Measurements from ENCODE around the gene TRIM66.

TRIM66 gene, protein sequence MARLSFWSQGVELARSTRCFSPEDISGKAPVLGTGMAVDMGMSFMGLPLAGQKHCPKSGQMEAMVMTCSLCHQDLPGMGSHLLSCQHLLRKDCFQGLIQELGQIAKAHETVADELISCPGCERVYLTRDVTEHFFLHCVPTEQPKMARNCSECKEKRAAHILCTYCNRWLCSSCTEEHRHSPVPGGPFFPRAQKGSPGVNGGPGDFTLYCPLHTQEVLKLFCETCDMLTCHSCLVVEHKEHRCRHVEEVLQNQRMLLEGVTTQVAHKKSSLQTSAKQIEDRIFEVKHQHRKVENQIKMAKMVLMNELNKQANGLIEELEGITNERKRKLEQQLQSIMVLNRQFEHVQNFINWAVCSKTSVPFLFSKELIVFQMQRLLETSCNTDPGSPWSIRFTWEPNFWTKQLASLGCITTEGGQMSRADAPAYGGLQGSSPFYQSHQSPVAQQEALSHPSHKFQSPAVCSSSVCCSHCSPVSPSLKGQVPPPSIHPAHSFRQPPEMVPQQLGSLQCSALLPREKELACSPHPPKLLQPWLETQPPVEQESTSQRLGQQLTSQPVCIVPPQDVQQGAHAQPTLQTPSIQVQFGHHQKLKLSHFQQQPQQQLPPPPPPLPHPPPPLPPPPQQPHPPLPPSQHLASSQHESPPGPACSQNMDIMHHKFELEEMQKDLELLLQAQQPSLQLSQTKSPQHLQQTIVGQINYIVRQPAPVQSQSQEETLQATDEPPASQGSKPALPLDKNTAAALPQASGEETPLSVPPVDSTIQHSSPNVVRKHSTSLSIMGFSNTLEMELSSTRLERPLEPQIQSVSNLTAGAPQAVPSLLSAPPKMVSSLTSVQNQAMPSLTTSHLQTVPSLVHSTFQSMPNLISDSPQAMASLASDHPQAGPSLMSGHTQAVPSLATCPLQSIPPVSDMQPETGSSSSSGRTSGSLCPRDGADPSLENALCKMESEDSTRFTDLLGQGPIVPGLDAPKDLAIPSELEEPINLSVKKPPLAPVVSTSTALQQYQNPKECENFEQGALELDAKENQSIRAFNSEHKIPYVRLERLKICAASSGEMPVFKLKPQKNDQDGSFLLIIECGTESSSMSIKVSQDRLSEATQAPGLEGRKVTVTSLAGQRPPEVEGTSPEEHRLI (N-terminal part only)

GRCh38 chr11:8682303-8683114 is at the start of gene TRIM66, which contains the start of gene RPL27A:
TSS of gene TRIM66 (minus strand) at chr11:8682665. CDS start at chr11:8672274, 10,391 bp downstream.
TSS of gene RPL27A (plus strand) at chr11:8682792. CDS start at chr11:8682814, 22 bp downstream.
- DNase-seq: peak; percentile 100

GRCh38 chr11:8731647-8732323 is 49.3 kb upstream of the TRIM66 start:
- DNase-seq: no peak

GRCh38 chr11:8730697-8731020 is 48.2 kb upstream of the TRIM66 start:
- DNase-seq: no peak

GRCh38 chr11:8729837-8730696 is 47.6 kb upstream of the TRIM66 start:
- DNase-seq: no peak

GRCh38 chr11:8729067-8729466 is 46.6 kb upstream of the TRIM66 start:
- DNase-seq: no peak

DNA sequence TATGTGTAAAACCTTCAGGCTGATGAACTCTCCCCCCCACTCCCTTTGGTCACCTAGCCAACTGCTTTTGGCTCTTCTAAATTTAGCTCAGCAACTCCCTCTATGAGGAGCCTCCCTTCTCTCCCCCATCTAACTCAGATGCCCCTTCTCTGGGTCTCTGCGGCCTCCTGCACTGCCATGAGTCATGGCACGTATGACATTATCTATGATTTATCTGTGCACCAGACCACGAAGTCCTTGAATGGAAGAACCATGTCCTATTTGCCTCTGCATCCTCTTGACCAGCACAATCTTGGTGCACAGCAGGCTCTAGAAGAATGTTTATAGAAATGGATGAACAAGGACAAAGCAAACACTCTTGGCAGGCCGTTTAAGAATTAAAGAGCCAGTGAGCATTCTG is 46.1 kb upstream of the TRIM66 start:
- no peak for DNase-seq

- no peak for DNase-seq
These were observed 43.9 kb upstream of the TRIM66 start for GRCh38 chr11:8726395-8726794.

DNA sequence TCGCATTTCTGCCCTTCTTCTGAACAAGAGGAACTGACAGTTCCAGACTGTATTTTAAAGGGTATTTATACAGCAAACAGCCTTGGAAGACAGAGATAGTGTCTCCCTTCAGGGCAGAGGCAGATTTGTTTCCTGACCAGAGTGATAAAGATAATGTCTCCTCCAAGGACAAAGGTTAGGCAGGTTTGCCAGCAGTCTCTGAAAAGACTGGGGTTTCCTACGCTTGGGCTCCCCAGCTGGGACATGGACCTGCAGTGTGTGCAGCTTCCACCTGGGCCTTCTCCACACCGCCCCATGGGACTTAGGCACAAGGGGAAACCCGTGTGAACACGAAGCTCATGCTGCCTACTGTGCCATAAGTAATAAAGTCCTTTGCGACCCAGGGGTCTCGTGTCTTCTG is 42.2 kb upstream of the TRIM66 start:
- no peak for DNase-seq

DNA sequence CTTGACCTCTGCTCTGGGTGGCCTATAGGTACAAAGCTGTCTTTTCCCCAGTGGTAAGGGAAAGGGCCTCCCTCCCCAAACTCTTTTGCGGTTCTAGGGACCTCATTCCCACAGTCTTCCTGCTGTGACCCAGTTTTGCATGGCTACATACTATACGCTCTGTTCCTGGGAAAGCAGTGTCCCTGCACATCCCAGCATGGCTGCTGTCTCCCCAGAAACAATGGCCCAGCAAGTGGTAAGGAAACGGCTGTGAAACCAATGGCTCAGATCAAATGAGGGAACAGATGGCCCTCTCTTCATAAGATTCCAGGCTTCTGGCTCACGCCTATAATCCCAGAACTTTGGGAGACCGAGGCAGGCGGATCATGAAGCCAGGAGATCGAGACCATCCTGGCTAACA is 41.2 kb upstream of the TRIM66 start:
- no peak for DNase-seq

DNA sequence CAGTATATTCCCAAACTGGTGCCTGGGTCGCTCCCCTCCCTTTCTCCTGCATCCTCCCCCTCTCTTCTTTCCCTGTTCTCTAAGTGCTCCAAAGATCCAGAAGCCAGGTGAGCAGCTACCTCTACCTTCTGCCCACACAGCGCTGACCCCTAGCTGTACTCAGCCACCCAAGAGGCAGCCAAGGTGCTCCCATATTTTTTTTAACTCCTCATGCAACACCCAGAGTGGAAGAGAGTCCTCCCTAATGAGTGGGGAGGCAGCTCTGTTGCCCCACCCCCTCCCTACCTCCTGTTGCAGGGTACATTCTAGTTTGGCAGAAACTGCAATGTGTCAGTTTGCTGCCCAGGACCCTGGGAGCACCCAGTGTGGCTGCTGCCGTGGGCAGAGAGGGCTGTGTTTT is 40.3 kb upstream of the TRIM66 start:
- DNase-seq: no peak

DNA sequence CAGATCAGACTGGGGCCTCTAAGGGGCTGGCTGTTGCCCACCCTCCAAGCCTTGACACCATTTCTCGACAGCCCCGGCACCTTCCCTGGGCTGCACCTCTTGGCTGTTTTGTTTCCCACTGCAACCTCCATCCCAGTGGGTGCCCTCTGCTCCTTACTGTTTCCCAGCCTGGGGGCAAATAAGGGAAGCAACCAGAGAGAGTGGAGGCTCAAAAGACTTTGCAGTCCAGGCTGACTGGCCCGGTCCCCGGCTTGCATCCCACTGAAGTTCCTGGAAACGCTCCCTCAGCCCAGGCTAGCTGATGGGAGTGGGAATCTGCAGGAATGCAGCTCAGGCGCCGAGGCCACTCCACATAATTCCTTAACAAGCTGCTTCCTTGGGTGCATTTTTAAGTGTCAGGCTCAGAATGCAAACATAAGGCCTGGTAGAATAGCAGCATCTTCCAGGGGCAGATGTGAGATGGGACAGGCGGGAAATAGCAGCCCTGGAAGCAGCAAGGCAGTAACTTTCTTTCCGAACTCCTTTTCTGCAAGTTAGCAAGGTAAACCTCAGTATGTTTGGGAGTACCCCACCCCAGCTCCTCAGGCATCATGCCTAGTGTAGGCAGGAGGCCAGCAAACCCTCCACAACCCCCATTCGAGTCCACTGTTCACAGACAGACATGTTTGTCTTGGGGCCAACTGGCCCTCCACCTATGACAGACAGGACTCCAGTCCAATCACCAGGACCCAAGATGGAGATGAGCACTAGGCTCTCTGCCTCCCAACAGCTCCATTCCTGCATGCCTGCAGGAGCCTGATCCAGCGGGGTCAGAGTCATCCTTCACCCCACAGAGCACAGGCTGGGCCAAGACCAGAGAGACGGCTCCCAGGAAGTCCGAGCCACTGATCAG is 39.4 kb upstream of the TRIM66 start:
- DNase-seq: no peak

DNA sequence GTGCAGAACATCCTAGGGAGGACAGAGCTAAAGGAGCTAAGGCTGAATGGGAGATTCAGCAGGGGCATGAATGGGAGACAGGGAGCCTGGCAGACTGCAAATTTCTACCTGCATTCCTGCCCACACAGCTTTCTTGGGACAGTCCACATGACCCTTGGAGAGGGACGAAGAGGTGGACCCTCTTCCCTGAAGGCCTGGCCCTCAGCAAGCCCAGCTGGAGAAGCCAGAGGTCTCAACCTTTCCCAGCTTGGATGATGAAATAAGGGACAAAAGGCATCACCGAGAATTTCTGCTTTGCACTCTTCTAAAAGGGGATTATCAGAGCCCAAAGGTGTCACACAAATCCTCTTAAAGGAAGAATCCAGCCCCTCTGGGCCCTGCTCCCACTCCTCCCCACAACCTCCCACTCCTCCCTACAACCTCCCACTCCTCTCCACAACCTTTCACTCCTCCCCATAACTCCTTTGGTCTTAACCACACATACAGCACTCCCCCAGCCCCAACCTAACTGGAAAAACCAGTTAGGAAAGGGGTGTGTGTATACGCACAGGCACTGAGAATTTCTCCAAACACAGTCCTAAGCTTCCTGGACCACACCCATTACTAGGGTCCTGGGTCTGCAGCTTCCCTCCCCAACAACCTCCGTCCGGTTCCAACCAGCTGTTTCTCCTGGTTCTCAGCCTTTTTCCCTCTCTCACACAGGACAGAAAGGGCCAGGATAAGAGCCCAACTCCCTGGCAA is 38.6 kb upstream of the TRIM66 start:
- DNase-seq: no peak

GRCh38 chr11:8720352-8720751 is 37.9 kb upstream of the TRIM66 start:
- no peak for DNase-seq

DNA sequence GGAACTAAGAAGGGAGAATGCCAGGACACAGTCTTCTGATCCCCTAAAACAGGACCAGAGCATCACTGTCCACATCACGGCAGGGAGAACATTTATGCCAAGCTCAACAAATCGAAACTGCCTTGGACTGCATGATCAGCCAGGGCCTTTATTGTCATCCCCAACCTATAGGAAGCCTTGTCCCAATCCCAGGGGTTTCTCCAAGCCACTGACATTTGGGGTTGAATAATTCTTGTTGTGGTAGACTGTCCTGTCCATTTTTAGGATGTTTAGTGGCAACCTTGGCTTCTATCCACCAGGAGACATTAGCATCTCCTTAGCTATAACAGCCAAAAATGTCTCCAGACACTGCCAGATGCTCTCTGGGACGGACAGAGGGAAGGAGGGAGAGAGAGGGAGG is 37.3 kb upstream of the TRIM66 start:
- no peak for DNase-seq

GRCh38 chr11:8719211-8719649 is 36.8 kb upstream of the TRIM66 start:
- DNase-seq: no peak

- DNase-seq: no peak
These were observed 35.6 kb upstream of the TRIM66 start for GRCh38 chr11:8717876-8718753.

DNA sequence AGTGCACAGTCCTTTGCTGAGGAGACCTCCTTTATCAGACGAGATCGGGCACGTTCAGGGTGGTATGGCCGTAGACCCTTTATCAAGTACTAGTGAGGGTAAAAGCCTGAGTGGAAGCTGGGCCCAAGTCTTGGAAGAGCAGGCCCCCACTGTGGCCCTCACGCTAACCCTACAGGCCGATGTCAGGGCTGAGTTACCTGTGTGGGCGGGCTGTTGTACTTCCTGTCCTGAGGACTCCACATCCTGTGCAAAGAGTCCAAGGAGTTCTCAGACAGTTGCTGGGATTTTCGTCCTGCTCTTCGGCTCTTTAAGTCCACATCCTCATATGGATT is 35.0 kb upstream of the TRIM66 start:
- no peak for DNase-seq

DNA sequence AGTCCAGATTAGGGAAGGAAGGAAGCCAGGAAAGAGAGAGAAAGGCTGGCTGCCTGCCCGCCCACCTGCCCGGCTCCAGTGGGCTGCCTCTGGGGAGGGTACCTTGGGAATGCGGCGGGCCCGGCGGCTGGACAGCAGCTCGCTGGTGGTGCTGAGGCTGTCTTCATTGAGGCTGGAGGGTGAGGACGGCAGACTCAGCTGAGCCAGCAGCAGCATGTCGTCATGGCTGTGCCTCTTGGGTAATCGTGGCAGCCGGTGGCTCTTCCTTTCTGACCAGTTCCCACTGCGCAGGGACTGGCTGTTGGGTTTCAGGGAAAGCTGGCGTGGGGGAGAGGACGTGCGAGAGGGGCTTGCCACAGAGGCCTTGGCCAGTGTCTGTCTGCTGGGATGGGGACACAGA is 33.0 kb upstream of the TRIM66 start:
- no peak for DNase-seq
